Parathyroid adenoma (tissue), 2 donors: Measurements from ENCODE around the gene SNAP47.
A peak's percentile ranks its signal among the peaks of the same experiment; 100 is the strongest.

Experiments used
- H2AFZ ChIP-seq: fragments of 300-600 bp; sonication (generic); one replicate; pipeline ENCODE4 v1.7.0; 2017; ENCODE audit warnings: antibody characterized with exemption, mild to moderate bottlenecking
- H3K27ac ChIP-seq: fragments of 300-600 bp; sonication (generic); one replicate; pipeline ENCODE4 v1.7.0; 2017
- H3K27me3 ChIP-seq: fragments of 300-600 bp; sonication (generic); one replicate; pipeline ENCODE4 v1.7.0; 2017; ENCODE audit warnings: low read length; ENCODE audit not compliant: control insufficient read depth, insufficient read depth
- H3K36me3 ChIP-seq: fragments of 300-600 bp; sonication (generic); one replicate; pipeline ENCODE4 v1.7.0; 2017; ENCODE audit warnings: low read length; ENCODE audit not compliant: control insufficient read depth, insufficient read depth
- H3K4me1 ChIP-seq: fragments of 300-600 bp; sonication (generic); one replicate; pipeline ENCODE4 v1.7.0; 2017; ENCODE audit warnings: control low read depth
- H3K4me2 ChIP-seq: fragments of 300-600 bp; sonication (generic); one replicate; pipeline ENCODE4 v1.7.0; 2017; ENCODE audit warnings: low read length
- H3K4me3 ChIP-seq: fragments of 300-600 bp; sonication (generic); one replicate; pipeline ENCODE4 v1.7.0; 2017; ENCODE audit warnings: low read depth, low read length
- H3K79me2 ChIP-seq: fragments of 300-600 bp; sonication (generic); one replicate; pipeline ENCODE4 v1.7.0; 2017; ENCODE audit warnings: control low read depth
- H3K9ac ChIP-seq: fragments of 300-600 bp; sonication (generic); one replicate; pipeline ENCODE4 v1.7.0; 2017; ENCODE audit warnings: mild to moderate bottlenecking
- H3K9me3 ChIP-seq: fragments of 300-600 bp; sonication (generic); one replicate; pipeline ENCODE4 v1.7.0; 2017; ENCODE audit warnings: low read length; ENCODE audit not compliant: control insufficient read depth
- CTCF ChIP-seq: fragments of 300-600 bp; sonication (generic); IDR thresholded peaks from one replicate; pipeline ENCODE4 v1.7.0; 2017; ENCODE audit warnings: antibody characterized with exemption, mild to moderate bottlenecking
- donor health status: primary hyperparathyroidism.

The SNAP47 gene

GRCh38 chr1:227787513-227788270 is 52.5 kb downstream of the SNAP47 start:
- Histone ChIP-seq H2AFZ (peak overlapping the region; percentile 93), H3K4me3 (peak overlapping the region; percentile 48), H3K4me1 (peaks cover 2% of the 10 kb centered on the region), H3K9ac (no peak overlapping the region), H3K4me2 (peak overlapping the region; percentile 78), H3K27ac (peak overlapping the region; percentile 65), H3K36me3 (no peaks in the 10 kb centered on the region), H3K9me3 (no peaks in the 10 kb centered on the region), H3K27me3 (no peaks in the 10 kb centered on the region), H3K79me2 (no peaks in the 10 kb centered on the region)
- TF ChIP-seq CTCF, result no peak

- Histone ChIP-seq H3K4me2 (peak overlapping the region; percentile 63), H3K4me3 (peak overlapping the region; percentile 45), H3K9ac (no peak overlapping the region), H3K36me3 (no peaks in the 10 kb centered on the region), H3K79me2 (no peaks in the 10 kb centered on the region), H3K27me3 (no peaks in the 10 kb centered on the region), H3K9me3 (no peaks in the 10 kb centered on the region), H2AFZ (peak overlapping the region; percentile 78), H3K27ac (peak overlapping the region; percentile 6), H3K4me1 (peaks cover 2% of the 10 kb centered on the region)
- no peak for TF ChIP-seq CTCF
These were observed 53.2 kb downstream of the SNAP47 start for GRCh38 chr1:227788271-227789083.

- Histone ChIP-seq H3K4me1 (peaks cover 2% of the 10 kb centered on the region), H3K36me3 (no peaks in the 10 kb centered on the region), H3K27ac (no peak overlapping the region), H3K4me2 (peak overlapping the region; percentile 63), H3K79me2 (no peaks in the 10 kb centered on the region), H3K9ac (no peak overlapping the region), H3K9me3 (no peaks in the 10 kb centered on the region), H3K27me3 (no peaks in the 10 kb centered on the region), H3K4me3 (no peak overlapping the region), H2AFZ (peak overlapping the region; percentile 78)
- no peak for TF ChIP-seq CTCF
These were observed 54.1 kb downstream of the SNAP47 start for GRCh38 chr1:227789084-227790033.

GRCh38 chr1:227790034-227790400 is 54.8 kb downstream of the SNAP47 start:
- no peak overlapping the region for H3K4me2 ChIP-seq
- H3K36me3 ChIP-seq, result no peaks in the 10 kb centered on the region
- H3K79me2 ChIP-seq, result no peaks in the 10 kb centered on the region
- TF ChIP-seq CTCF, result no peak
- H3K4me1 ChIP-seq, result peaks cover 2% of the 10 kb centered on the region
- no peak overlapping the region for H3K4me3 ChIP-seq
- H3K27me3 ChIP-seq, result no peaks in the 10 kb centered on the region
- no peaks in the 10 kb centered on the region for H3K9me3 ChIP-seq
- no peak overlapping the region for H2AFZ ChIP-seq
- H3K9ac ChIP-seq, result no peak overlapping the region
- H3K27ac ChIP-seq, result no peak overlapping the region
